Umbilical cord (tissue), 2 donors: Measurements from ENCODE around the gene NDNF. TPM values are rescaled to one million over a fixed set of nuclear protein-coding genes. Genes with fewer than 3 reads are reported as not detected.

Experiments used
- DNase-seq: peaks from one replicate; pipeline ENCODE4 v3.0.0-alpha.2; 2015; ENCODE audit warnings: low spot score
- total RNA-seq: library from RNA; depleted of rRNA; stranded (reverse); fragments of >200 nt; gene quantifications from one replicate; pipeline ENCODE4 v1.2.3, GENCODE V29; 2014; ENCODE audit warnings: low replicate concordance; ENCODE audit not compliant: insufficient read depth

NDNF gene
- 6.3 TPM for total RNA-seq

- peak; percentile 70 for DNase-seq
These were observed at the start of gene NDNF for GRCh38 chr4:121072224-121073003. Gene NDNF, minus strand, starts transcription at chr4:121072535. Its CDS starts 26,698 bp downstream, at chr4:121045837.

- no peak for DNase-seq
These were observed 47.4 kb upstream of the NDNF start for GRCh38 chr4:121119715-121120114.

- no peak for DNase-seq
These were observed 46.0 kb upstream of the NDNF start for GRCh38 chr4:121118344-121118743.

- no peak for DNase-seq
These were observed 42.4 kb upstream of the NDNF start for GRCh38 chr4:121114756-121115155.

GRCh38 chr4:121112530-121112929 is 40.2 kb upstream of the NDNF start:
- no peak for DNase-seq

GRCh38 chr4:121108557-121108956 is 36.2 kb upstream of the NDNF start:
- no peak for DNase-seq

GRCh38 chr4:121107507-121107906 is 35.2 kb upstream of the NDNF start:
- no peak for DNase-seq

GRCh38 chr4:121100093-121100775 is 27.9 kb upstream of the NDNF start:
- no peak for DNase-seq

- DNase-seq, result no peak
These were observed 25.9 kb upstream of the NDNF start for GRCh38 chr4:121098266-121098665.

GRCh38 chr4:121096629-121097028 is 24.3 kb upstream of the NDNF start:
- DNase-seq, result peak; percentile 44

- no peak for DNase-seq
These were observed 23.9 kb upstream of the NDNF start for GRCh38 chr4:121096191-121096590.

- DNase-seq, result no peak
These were observed 22.1 kb upstream of the NDNF start for GRCh38 chr4:121094297-121094966.

- no peak for DNase-seq
These were observed 20.9 kb upstream of the NDNF start for GRCh38 chr4:121093261-121093660.

- no peak for DNase-seq
These were observed 19.6 kb upstream of the NDNF start for GRCh38 chr4:121091941-121092340.

GRCh38 chr4:121088867-121089266 is 16.5 kb upstream of the NDNF start:
- DNase-seq, result no peak

GRCh38 chr4:121079376-121079775 is 7.0 kb upstream of the NDNF start:
- no peak for DNase-seq

- no peak for DNase-seq
These were observed 5.2 kb upstream of the NDNF start for GRCh38 chr4:121077496-121077895.

GRCh38 chr4:121076416-121076815 is 4.1 kb upstream of the NDNF start:
- DNase-seq, result no peak

GRCh38 chr4:121073672-121074381 is 1.5 kb upstream of the NDNF start:
- DNase-seq, result no peak

- peak; percentile 46 for DNase-seq
These were observed 685 bp upstream of the NDNF start for GRCh38 chr4:121073004-121073435.

- DNase-seq, result no peak
These were observed 603 bp downstream of the NDNF start for GRCh38 chr4:121071640-121072223.
